NB4 (cell line): ENCODE measurements around the gene EPB41L1.

Source experiments
- CTCF ChIP-seq: IDR thresholded peaks from one replicate; pipeline ENCODE4 v1.5.1; 2012; ENCODE audit warnings: low read depth, low read length
- POLR2A ChIP-seq: IDR thresholded peaks from 2 replicates; pipeline ENCODE4 v1.6.1; 2011; ENCODE audit warnings: mild to moderate bottlenecking; ENCODE audit not compliant: insufficient read length; ENCODE audit errors: extremely low read depth

- peak; percentile 99 for TF ChIP-seq CTCF
- no peak for TF ChIP-seq POLR2A
These were observed 48.4 kb downstream of the EPB41L1 start for GRCh38 chr20:36202891-36203338.
